ENCODE measurements around the gene CELF2.

DNA sequence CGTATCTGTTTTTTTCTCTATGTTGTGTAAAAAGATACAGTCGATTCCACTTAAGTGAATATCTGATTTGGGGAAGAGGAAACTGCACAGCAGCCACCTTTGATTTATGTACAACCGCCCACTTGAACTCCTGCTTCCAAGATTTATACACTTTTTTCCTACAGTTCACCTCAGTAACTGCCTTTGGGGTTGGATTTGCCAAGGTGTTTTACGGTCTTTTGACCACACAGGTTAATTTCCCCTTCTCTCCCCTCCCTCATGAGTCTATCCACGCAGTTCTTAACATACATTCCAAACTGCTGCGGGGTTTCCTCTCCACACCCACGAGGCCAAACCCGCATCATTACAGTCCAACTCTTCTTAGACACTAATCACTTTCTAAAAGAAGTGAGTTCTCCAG lies 316.8 kb downstream of the CELF2 start:
- TF ChIP-seq POLR2A (IDR thresholded peaks at IDR 0.05), result no peak
- TF ChIP-seq, protein P1, sequence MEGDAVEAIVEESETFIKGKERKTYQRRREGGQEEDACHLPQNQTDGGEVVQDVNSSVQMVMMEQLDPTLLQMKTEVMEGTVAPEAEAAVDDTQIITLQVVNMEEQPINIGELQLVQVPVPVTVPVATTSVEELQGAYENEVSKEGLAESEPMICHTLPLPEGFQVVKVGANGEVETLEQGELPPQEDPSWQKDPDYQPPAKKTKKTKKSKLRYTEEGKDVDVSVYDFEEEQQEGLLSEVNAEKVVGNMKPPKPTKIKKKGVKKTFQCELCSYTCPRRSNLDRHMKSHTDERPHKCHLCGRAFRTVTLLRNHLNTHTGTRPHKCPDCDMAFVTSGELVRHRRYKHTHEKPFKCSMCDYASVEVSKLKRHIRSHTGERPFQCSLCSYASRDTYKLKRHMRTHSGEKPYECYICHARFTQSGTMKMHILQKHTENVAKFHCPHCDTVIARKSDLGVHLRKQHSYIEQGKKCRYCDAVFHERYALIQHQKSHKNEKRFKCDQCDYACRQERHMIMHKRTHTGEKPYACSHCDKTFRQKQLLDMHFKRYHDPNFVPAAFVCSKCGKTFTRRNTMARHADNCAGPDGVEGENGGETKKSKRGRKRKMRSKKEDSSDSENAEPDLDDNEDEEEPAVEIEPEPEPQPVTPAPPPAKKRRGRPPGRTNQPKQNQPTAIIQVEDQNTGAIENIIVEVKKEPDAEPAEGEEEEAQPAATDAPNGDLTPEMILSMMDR (IDR thresholded peaks at IDR 0.05), result no peak

Measured in thyroid gland (tissue), 4 donors.